Measurements from ENCODE around the gene SMIM23.
A peak's percentile ranks its signal among the peaks of the same experiment; 100 is the strongest.
"Not testable (repeated sequence)": the region's sequence is repeated elsewhere in the genome, so short reads cannot be mapped to it uniquely, and the experiment has no call there.

The SMIM23 gene

DNA sequence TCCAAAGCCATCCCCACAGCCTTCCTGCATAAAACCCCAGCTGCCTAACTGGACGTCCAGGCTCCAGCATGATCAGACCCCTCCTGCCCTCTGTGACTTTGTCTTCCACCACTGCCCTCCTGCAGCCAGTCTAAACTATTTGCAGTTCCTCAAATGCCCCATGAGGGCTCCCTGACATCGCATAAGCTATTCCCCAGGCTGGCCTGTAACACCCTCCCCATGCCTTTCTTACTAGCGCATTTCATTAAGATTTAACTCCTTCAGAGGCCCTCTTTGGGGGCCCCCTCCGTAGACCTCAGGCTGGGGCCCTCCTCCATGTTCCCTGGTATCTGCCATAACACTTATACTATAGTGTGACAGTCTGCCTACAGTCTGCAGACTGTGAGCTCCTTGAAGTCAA is 15.5 kb upstream of the SMIM23 start:
- no peak overlapping the region for H3K27ac ChIP-seq
- H3K36me3 ChIP-seq: no peaks in the 10 kb centered on the region
- H4K20me1 ChIP-seq: no peaks in the 10 kb centered on the region
- no peaks in the 10 kb centered on the region for H3K27me3 ChIP-seq
- H3K4me1 ChIP-seq: 0 out of 2 replicates have a peak, but pooled peaks cover 8% of the 10 kb centered on the region
- no peak overlapping the region for H3K9ac ChIP-seq
- peaks cover 26% of the 10 kb centered on the region for H3K9me3 ChIP-seq
- TF ChIP-seq Cebpa-rat (IDR thresholded peaks at IDR 0.05): no peak
- H3K4me3 ChIP-seq: no peak overlapping the region
- H3K4me2 ChIP-seq: peak overlapping the region; percentile 18; the same call in 1 of the 2 replicates

- no peak for TF ChIP-seq Cebpa-rat (IDR thresholded peaks at IDR 0.05)
- no peak overlapping the region for H3K27ac ChIP-seq
- H3K36me3 ChIP-seq: no peaks in the 10 kb centered on the region
- H3K9me3 ChIP-seq: peaks cover 18% of the 10 kb centered on the region
- no peak overlapping the region for H3K4me2 ChIP-seq
- no peaks in the 10 kb centered on the region for H4K20me1 ChIP-seq
- H3K4me3 ChIP-seq: no peak overlapping the region
- no peak overlapping the region for H3K9ac ChIP-seq
- 0 out of 2 replicates have a peak, but pooled peaks cover 8% of the 10 kb centered on the region for H3K4me1 ChIP-seq
- H3K27me3 ChIP-seq: no peaks in the 10 kb centered on the region
Observed at GRCh38 chr5:171771856-171772255, 13.8 kb upstream of the SMIM23 start.

- no peak overlapping the region for H3K27ac ChIP-seq
- H3K36me3 ChIP-seq: no peaks in the 10 kb centered on the region
- H3K4me2 ChIP-seq: no peak overlapping the region
- no peak overlapping the region for H3K4me3 ChIP-seq
- no peaks in the 10 kb centered on the region for H4K20me1 ChIP-seq
- H3K27me3 ChIP-seq: no peaks in the 10 kb centered on the region
- TF ChIP-seq Cebpa-rat (IDR thresholded peaks at IDR 0.05): no peak
- no peak overlapping the region for H3K9ac ChIP-seq
- H3K9me3 ChIP-seq: 0 out of 2 replicates have a peak, but pooled peaks cover 6% of the 10 kb centered on the region
- H3K4me1 ChIP-seq: 0 out of 2 replicates have a peak, but pooled peaks cover 8% of the 10 kb centered on the region
Observed at GRCh38 chr5:171773106-171773505, 12.5 kb upstream of the SMIM23 start.

DNA sequence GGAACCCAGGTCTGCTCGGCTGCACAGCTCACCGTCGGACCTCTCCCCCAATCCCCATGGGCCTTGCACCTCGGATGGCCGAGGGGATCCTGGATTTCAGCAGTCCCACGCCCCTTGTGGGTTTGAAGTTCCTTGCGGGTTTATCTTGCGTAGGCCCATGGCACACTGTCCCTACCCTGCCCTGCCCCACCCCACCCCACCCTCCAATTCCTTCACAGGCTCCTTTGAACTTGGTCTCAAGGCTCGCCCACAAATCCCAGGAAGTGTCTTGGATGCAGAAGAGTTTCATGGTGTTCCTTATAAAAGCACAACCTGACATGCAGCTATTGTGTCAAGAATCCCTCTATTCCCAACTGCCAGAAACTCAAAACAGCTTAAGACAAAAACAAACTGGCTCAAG is 11.2 kb upstream of the SMIM23 start:
- no peak overlapping the region for H3K27ac ChIP-seq
- no peaks in the 10 kb centered on the region for H3K9me3 ChIP-seq
- no peaks in the 10 kb centered on the region for H3K36me3 ChIP-seq
- no peak overlapping the region for H3K4me2 ChIP-seq
- TF ChIP-seq Cebpa-rat (IDR thresholded peaks at IDR 0.05): no peak
- H3K4me1 ChIP-seq: 0 out of 2 replicates have a peak, but pooled peaks cover 8% of the 10 kb centered on the region
- no peak overlapping the region for H3K9ac ChIP-seq
- no peaks in the 10 kb centered on the region for H3K27me3 ChIP-seq
- H4K20me1 ChIP-seq: no peaks in the 10 kb centered on the region
- H3K4me3 ChIP-seq: no peak overlapping the region

GRCh38 chr5:171776213-171776612 is 9.4 kb upstream of the SMIM23 start:
- Histone ChIP-seq H3K4me3 (no peak overlapping the region), H3K36me3 (no peaks in the 10 kb centered on the region), H3K27ac (no peak overlapping the region), H3K9ac (no peak overlapping the region), H4K20me1 (no peaks in the 10 kb centered on the region), H3K27me3 (no peaks in the 10 kb centered on the region), H3K4me1 (no peaks in the 10 kb centered on the region), H3K4me2 (no peak overlapping the region), H3K9me3 (no peaks in the 10 kb centered on the region)
- TF ChIP-seq Cebpa-rat (IDR thresholded peaks at IDR 0.05): no peak

DNA sequence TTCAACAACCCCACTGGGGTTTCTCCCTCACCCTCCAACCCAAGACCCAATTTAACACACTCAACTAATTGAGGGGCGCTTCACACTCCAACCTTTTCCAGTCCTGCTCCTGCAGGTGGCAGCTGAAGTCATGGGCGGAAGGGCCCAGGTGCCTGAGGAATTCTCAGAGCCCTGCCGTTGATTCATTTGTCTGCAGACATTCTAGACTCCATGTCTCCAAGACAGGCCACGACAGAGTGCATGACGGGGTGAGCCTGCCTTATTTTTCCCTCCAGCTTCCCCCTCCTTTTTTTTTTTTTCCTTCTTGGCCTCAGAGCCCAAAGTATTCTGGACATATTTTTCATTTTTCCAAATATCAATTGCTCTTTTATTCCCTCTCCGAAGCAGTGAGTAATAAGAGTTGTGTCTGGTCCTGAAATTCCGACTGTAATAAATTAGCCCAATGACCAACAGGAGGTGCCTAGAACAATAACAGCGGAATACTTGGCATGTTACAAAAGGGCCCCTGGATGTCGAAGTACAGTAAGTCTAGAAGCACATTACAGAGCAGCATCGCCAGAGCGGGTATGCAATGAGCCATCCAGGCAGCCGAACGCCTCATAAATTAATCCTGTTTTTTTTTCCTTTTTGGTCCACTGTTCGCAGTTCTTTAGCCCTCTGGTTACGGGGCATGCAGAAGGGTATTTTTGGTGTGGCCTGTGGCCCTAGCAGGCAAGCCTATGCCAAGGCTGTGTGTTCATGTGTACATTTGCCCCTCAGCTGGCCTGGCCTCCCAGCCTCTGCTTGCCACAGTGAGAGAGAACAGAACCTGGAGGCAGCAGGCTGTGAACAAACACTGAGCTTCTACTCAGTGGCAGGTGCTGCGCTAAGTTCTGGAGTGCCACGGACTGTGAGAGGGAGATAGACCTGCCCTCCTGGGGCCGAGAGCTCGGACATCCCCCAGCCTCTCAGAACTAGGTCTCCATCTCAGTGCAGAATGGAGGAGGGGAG is 8.6 kb upstream of the SMIM23 start:
- Histone ChIP-seq H3K9ac (no peak overlapping the region), H3K27me3 (no peaks in the 10 kb centered on the region), H3K4me1 (no peaks in the 10 kb centered on the region), H3K4me2 (no peak overlapping the region), H3K27ac (no peak overlapping the region), H3K9me3 (no peaks in the 10 kb centered on the region; the same call in 1 of the 2 replicates), H3K36me3 (no peaks in the 10 kb centered on the region), H4K20me1 (no peaks in the 10 kb centered on the region), H3K4me3 (no peak overlapping the region)
- no peak for TF ChIP-seq Cebpa-rat (IDR thresholded peaks at IDR 0.05)

DNA sequence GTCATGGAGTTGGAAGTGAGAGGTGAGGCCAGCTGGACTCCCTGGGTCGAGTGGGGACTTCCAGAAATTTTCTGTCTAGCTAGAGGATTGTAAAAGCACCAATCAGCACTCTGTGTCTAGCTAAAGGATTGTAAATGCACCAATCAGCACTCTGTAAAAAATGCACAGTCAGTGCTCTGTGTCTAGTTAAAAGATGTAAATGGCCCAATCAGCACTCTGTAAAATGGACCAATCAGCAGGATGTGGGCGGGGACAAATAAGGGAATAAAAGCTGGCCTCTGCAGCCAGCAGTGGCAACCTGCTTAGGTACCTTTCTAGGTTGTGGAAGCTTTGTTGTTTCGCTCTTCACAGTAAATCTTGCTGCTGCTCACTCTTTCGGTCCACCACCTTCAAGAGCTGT is 3.9 kb upstream of the SMIM23 start:
- not testable (repeated sequence) for H3K27ac ChIP-seq

DNA sequence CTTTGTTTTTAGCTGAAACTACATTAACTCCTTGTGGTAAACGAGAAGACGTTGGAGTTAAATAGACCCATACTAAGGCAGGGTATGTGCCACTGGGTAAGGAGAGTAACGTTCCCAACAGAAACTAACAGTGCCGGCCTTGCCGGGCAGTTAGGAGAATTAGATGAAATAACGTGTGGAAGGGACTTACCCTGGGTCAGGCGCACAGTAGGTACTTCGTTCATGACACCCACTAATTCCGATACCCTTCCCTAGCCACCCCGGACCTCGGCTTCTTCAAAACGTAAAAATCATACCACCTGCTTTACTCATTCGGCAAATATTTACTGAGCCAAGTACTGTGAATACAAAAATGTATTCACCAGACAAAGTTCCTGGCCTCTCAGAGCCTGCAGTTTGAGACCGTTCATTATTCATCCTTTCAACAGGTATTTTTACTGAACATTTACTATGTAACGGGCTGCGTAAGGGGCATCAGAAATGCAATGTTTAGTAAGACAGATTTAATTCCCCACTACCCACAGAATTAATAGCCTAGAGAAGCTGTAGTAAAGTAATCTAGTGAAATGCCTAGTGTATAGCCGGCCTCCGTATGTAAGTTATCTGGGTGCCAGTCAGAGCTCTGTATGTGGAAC is 3.2 kb upstream of the SMIM23 start:
- Histone ChIP-seq H3K9ac (no peak overlapping the region), H4K20me1 (no peaks in the 10 kb centered on the region), H3K9me3 (no peaks in the 10 kb centered on the region; the same call in 1 of the 2 replicates), H3K4me2 (no peak overlapping the region), H3K4me3 (no peak overlapping the region), H3K36me3 (no peaks in the 10 kb centered on the region), H3K4me1 (no peaks in the 10 kb centered on the region), H3K27me3 (no peaks in the 10 kb centered on the region), H3K27ac (no peak overlapping the region)
- no peak for TF ChIP-seq Cebpa-rat (IDR thresholded peaks at IDR 0.05)

More for the DNA sequence above, 3.9 kb upstream of the SMIM23 start:
- not testable (repeated sequence) for H3K4me2 ChIP-seq, H4K20me1 ChIP-seq, H3K9me3 ChIP-seq, H3K4me1 ChIP-seq, H3K27me3 ChIP-seq, H3K4me3 ChIP-seq, H3K9ac ChIP-seq, H3K36me3 ChIP-seq

DNA sequence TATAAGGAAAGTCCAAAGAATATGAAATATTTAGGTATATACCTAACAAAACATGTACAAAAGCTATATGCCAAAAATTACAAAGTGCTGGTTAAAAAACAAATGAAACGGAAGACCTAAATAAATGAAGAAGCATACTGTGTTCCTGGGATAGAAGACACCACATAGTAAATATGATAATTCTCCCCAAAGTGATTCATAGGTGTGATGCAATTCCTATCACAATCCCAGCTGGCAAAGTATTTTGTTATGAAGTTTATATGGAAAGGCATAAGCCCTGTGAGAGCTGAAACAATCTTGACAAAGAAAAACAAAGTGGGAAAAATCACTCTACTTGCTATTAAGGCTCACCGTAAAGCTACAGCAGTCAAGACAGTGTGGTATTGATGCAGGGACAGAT is 2.6 kb upstream of the SMIM23 start:
- no peak for TF ChIP-seq Cebpa-rat (IDR thresholded peaks at IDR 0.05)
- no peak overlapping the region for H3K4me2 ChIP-seq

GRCh38 chr5:171789353-171789752 is 3.7 kb downstream of the SMIM23 start:
- no peaks in the 10 kb centered on the region for H3K27me3 ChIP-seq
- no peaks in the 10 kb centered on the region for H3K9me3 ChIP-seq
- H3K9ac ChIP-seq: no peak overlapping the region
- H4K20me1 ChIP-seq: no peaks in the 10 kb centered on the region
- H3K4me3 ChIP-seq: no peak overlapping the region
- H3K4me1 ChIP-seq: peaks cover 2% of the 10 kb centered on the region
- TF ChIP-seq Cebpa-rat (IDR thresholded peaks at IDR 0.05): peak; percentile 47; the same call in 1 of the 2 replicates
- no peaks in the 10 kb centered on the region for H3K36me3 ChIP-seq
- H3K4me2 ChIP-seq: no peak overlapping the region
- no peak overlapping the region for H3K27ac ChIP-seq

More for the DNA sequence above, 2.6 kb upstream of the SMIM23 start:
- Histone ChIP-seq H3K27me3 (no peaks in the 10 kb centered on the region), H3K4me3 (no peak overlapping the region), H3K36me3 (no peaks in the 10 kb centered on the region), H4K20me1 (no peaks in the 10 kb centered on the region), H3K9ac (no peak overlapping the region), H3K27ac (no peak overlapping the region), H3K9me3 (no peaks in the 10 kb centered on the region; the same call in 1 of the 2 replicates), H3K4me1 (no peaks in the 10 kb centered on the region)

Measured in BLaER1 (cell line).